GDM1 (cell line): Measurements from ENCODE around the gene KNCN.

Experiments used
- DNase-seq: peaks from one replicate; lab custom pipeline; 2025; lab: John Stamatoyannopoulos, UW

Gene KNCN

GRCh38 chr1:46551597-46552095 lies at the start of gene KNCN:
TSS of gene KNCN (minus strand) at chr1:46551647. CDS start at chr1:46551215, 432 bp downstream.
- no peak for DNase-seq

- no peak for DNase-seq
These were observed 47.9 kb upstream of the KNCN start for GRCh38 chr1:46599059-46599970.

- DNase-seq, result no peak
These were observed 45.4 kb upstream of the KNCN start for GRCh38 chr1:46596846-46597245.

- DNase-seq, result no peak
These were observed 44.6 kb upstream of the KNCN start for GRCh38 chr1:46596036-46596435.

- peak; percentile 64 for DNase-seq
These were observed 43.7 kb upstream of the KNCN start for GRCh38 chr1:46595127-46595526.

- no peak for DNase-seq
These were observed 42.6 kb upstream of the KNCN start for GRCh38 chr1:46594063-46594462.

- no peak for DNase-seq
These were observed 41.4 kb upstream of the KNCN start for GRCh38 chr1:46592823-46593222.

- DNase-seq, result no peak
These were observed 38.1 kb upstream of the KNCN start for GRCh38 chr1:46589529-46589928.

- no peak for DNase-seq
These were observed 35.6 kb upstream of the KNCN start for GRCh38 chr1:46587069-46587468.

- no peak for DNase-seq
These were observed 34.0 kb upstream of the KNCN start for GRCh38 chr1:46585312-46585938.

GRCh38 chr1:46583494-46583893 lies 32.0 kb upstream of the KNCN start:
- DNase-seq, result no peak

GRCh38 chr1:46582972-46583371 lies 31.5 kb upstream of the KNCN start:
- no peak for DNase-seq

GRCh38 chr1:46581681-46582455 lies 30.4 kb upstream of the KNCN start:
- peak; percentile 60 for DNase-seq

GRCh38 chr1:46580140-46580903 lies 28.9 kb upstream of the KNCN start:
- peak; percentile 70 for DNase-seq

- no peak for DNase-seq
These were observed 26.2 kb upstream of the KNCN start for GRCh38 chr1:46577671-46578070.

GRCh38 chr1:46576596-46576995 lies 25.1 kb upstream of the KNCN start:
- no peak for DNase-seq

GRCh38 chr1:46575778-46576177 lies 24.3 kb upstream of the KNCN start:
- no peak for DNase-seq

- no peak for DNase-seq
These were observed 23.9 kb upstream of the KNCN start for GRCh38 chr1:46575300-46575699.

- DNase-seq, result no peak
These were observed 20.3 kb upstream of the KNCN start for GRCh38 chr1:46571691-46572225.

- DNase-seq, result no peak
These were observed 18.7 kb upstream of the KNCN start for GRCh38 chr1:46569884-46570725.
